Measurements from ENCODE around the gene FBXL16.

FBXL16 gene

DNA sequence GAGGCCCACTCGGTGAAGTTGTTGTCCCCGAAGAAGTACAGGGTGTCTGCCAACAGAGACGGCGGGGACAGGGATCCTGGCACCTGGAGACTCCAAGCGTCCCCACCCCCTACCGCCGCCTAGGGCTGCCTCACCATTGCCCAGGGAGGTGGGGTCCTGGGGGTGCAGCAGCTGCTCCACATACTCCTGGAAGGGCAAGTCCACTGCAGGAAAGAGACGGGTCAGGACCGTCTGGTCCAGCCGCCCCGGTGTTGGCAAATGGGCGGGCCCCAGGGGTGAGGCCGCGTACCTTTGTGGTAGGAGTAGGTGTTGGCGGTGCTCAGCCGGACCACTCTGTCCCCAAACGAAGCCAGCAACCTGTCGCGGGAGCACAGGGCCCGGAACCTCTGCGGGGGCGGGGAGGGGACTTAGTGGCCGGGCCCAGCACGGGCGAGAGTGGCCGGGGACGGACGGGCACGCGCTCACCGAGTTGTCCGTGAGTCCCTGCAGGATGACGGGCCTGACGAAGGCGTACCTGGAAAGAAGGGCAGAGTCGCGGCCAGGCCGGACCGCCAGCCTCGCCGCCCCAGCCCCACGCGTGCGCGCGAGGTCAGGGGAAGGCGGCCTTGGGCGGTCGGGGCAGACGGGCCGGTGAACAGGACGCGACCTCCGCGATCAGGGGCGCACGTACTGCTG, 22.1 kb downstream of the FBXL16 start:
- no peak for DNase-seq (ENCODE audit: low read depth)
- H3K4me3 ChIP-seq (ENCODE audit: low read length) = peak overlapping the region; percentile 53
- TF ChIP-seq, protein P1, sequence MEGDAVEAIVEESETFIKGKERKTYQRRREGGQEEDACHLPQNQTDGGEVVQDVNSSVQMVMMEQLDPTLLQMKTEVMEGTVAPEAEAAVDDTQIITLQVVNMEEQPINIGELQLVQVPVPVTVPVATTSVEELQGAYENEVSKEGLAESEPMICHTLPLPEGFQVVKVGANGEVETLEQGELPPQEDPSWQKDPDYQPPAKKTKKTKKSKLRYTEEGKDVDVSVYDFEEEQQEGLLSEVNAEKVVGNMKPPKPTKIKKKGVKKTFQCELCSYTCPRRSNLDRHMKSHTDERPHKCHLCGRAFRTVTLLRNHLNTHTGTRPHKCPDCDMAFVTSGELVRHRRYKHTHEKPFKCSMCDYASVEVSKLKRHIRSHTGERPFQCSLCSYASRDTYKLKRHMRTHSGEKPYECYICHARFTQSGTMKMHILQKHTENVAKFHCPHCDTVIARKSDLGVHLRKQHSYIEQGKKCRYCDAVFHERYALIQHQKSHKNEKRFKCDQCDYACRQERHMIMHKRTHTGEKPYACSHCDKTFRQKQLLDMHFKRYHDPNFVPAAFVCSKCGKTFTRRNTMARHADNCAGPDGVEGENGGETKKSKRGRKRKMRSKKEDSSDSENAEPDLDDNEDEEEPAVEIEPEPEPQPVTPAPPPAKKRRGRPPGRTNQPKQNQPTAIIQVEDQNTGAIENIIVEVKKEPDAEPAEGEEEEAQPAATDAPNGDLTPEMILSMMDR (conservative IDR thresholded peaks at IDR 0.05; ENCODE audit: low read depth, low read length) = no peak

DNA sequence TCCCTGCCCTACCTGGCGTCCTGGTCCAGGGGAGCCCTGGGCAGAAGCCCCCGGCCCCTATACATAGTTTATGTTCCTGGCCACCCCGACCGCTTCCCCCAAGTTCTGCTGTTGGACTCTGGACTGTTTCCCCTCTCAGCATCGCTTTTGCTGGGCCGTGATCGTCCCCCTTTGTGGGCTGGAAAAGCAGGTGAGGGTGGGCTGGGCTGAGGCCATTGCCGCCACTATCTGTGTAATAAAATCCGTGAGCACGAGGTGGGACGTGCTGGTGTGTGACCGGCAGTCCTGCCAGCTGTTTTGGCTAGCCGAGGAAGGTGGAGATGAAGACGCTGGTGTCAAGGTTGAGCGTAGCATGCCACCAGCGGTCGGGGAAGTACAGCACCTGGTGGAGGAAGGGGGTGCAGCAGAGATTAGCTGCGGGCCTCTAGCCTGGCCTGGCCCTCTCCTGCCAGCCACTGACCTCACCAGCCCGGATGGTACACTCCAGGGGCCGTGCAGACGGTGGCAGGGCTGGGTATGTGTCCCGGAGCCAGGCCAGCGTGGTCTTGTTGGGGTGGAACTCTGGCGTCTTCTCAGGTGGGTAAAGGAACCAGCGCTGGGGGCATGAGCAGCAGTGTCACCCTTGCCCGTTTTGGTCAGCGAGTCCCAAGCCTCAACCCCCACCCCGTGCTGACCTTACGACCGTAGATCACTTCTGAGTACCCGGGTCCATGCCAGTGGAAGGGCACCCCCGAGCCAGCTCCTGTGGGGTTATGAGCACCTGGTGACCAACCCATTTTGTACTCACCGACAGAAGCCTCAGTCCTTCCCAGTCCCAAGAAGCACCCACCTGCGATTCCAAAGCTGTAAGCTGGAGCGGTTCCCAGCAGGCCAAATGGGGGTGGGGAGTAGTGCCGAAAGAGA, 22.9 kb downstream of the FBXL16 start:
- TF ChIP-seq, protein P1 (conservative IDR thresholded peaks at IDR 0.05; ENCODE audit: low read depth, low read length) = no peak
- no peak for DNase-seq (ENCODE audit: low read depth)
- peak overlapping the region; percentile 53 for H3K4me3 ChIP-seq (ENCODE audit: low read length)

DNA sequence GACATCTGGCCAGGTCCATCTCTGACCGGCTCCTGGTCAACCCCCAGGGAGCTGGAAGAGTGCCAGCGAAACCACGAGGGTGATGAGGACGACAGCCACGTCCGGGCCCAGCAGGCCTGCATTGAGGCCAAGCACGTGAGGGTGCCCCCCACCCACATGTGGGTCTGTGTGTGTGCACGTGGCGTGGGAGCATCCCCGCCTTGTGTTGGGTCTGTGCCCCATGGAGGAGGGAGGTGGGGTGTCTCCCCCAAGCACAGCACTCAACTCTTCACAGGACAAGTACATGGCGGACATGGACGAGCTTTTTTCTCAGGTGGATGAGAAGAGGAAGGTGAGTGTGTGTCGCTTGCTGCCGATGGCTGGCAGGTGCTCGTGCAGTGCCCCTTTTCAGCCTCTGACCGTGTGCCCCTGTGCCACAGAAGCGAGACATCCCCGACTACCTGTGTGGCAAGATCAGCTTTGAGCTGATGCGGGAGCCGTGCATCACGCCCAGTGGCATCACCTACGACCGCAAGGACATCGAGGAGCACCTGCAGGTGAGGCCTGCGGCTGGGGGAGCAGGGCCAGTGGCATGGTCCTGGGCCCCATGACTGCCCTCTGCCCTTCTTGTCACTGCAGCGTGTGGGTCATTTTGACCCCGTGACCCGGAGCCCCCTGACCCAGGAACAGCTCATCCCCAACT, 23.7 kb downstream of the FBXL16 start:
- TF ChIP-seq, protein P1 (conservative IDR thresholded peaks at IDR 0.05; ENCODE audit: low read depth, low read length) = no peak
- peak overlapping the region; percentile 73 for H3K4me3 ChIP-seq (ENCODE audit: low read length)
- DNase-seq (ENCODE audit: low read depth) = no peak

DNA sequence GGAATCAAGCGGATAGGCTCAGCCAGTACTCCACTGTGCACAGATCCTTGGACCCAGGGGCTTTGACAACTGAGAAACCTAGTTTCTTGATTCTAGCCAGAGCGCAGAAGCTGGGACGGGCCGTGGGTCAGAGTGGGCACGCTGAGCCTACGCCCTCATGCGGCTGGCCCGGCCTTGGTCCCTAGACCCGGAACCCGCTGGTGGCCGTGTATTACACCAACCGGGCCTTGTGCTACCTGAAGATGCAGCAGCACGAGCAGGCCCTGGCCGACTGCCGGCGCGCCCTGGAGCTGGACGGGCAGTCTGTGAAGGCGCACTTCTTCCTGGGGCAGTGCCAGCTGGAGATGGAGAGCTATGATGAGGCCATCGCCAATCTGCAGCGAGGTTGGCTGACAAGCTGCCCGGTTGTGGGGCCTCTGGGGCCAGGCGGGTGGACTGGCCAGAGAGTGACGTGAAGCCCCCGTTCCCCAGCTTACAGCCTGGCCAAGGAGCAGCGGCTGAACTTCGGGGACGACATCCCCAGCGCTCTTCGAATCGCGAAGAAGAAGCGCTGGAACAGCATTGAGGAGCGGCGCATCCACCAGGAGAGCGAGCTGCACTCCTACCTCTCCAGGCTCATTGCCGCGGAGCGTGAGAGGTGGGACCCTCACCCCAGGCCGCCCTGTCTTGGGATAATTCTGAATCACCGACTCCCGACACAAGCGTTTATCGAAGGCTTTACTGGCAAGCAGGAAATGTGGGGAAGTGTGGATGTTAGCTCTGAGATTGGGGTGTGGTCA, 24.4 kb downstream of the FBXL16 start:
- TF ChIP-seq, protein P1 (conservative IDR thresholded peaks at IDR 0.05; ENCODE audit: low read depth, low read length) = peak; percentile 11
- peak overlapping the region; percentile 73 for H3K4me3 ChIP-seq (ENCODE audit: low read length)

DNA sequence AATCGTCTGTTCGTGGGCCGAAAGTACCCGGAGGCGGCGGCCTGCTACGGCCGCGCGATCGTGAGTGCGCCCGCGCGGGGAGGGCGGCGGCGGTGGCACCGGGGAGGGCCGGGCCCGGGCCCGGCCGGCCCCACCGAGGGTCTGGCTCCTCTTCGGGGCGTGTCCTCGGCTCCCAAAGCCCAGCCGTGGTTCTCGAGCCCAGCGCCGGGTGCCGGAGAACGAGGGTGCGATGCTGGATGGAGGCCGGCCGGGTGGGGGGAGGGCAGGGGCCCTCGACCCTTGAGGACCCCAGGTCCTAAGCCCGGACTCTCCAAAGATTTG, 25.0 kb downstream of the FBXL16 start:
- no peak for DNase-seq (ENCODE audit: low read depth)
- peak overlapping the region; percentile 73 for H3K4me3 ChIP-seq (ENCODE audit: low read length)
- TF ChIP-seq, protein P1 (conservative IDR thresholded peaks at IDR 0.05; ENCODE audit: low read depth, low read length) = no peak

More for the DNA sequence above, 24.4 kb downstream of the FBXL16 start:
- no peak for DNase-seq (ENCODE audit: low read depth)

DNA sequence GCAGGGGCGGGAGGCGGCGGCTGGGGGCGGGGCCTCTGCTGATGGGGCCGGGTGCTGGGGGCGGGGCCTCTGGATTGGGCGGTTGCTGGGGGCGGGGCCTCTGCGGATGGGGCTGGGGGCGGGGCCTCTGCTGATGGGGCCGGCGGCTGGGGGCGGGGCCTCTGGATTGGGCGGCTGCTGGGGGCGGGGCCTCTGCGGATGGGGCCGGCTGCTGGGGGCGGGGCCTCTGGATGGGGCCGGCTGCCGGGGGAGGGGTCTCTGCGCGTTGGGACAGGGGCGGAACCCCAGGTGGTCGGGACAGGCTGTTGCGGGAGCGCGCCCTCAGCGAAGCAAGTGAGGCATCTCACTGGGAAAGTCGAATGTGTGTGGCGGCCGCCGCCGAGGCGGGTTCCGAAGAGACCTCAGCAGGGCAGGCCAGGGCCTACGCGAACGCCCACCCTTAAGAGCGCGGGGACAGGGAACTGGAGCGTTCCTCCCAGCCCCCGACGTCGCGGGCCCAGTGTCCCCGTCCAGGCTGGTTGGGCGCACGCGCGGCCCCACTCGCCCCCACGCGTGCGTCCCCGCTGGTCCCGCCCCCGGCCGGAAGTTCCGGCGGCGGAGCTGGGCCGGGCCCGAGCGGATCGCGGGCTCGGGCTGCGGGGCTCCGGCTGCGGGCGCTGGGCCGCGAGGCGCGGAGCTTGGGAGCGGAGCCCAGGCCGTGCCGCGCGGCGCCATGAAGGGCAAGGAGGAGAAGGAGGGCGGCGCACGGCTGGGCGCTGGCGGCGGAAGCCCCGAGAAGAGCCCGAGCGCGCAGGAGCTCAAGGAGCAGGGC, 25.6 kb downstream of the FBXL16 start, which contains the start of gene STUB1:
TSS of gene STUB1 (plus strand) at position 597 of the 811 bp plus-strand sequence. CDS start at position 713, 116 bp downstream.
- TF ChIP-seq, protein P1 (conservative IDR thresholded peaks at IDR 0.05; ENCODE audit: low read depth, low read length) = no peak
- peak within 1 kb of the TSS; percentile 73 for H3K4me3 ChIP-seq (ENCODE audit: low read length)
- peak; percentile 27 for DNase-seq (ENCODE audit: low read depth)
